Thymus (tissue), 11 donors: ENCODE measurements around the gene GPR176. TPM values are rescaled to one million over a fixed set of nuclear protein-coding genes. Genes with fewer than 3 reads are reported as not detected.

Experiments used
- DNase-seq, 9 donors: peaks; one replicate each; pipeline ENCODE4 v3.0.0-alpha.2; 2013; ENCODE audit warnings: low spot score in 9 of 9, low read depth in 6 of 9, missing footprints in 1 of 9
- H3K27ac ChIP-seq, 2 donors: one replicate each; pipeline ENCODE4 v1.5.1; 2013; ENCODE audit warnings: control low read depth in 1 of 2, low read depth in 1 of 2, low read length in 1 of 2, mild to moderate bottlenecking in 1 of 2, moderate library complexity in 1 of 2
- H3K27me3 ChIP-seq, 2 donors: one replicate each; pipeline ENCODE4 v1.5.1; 2013; ENCODE audit warnings: low read length in 1 of 2; ENCODE audit not compliant: control insufficient read depth in 2 of 2, insufficient read depth in 1 of 2
- H3K36me3 ChIP-seq, 2 donors: one replicate each; pipeline ENCODE4 v1.5.1; 2013; ENCODE audit warnings: low read length in 1 of 2, mild to moderate bottlenecking in 1 of 2, moderate library complexity in 1 of 2; ENCODE audit not compliant: control insufficient read depth in 2 of 2, insufficient read depth in 2 of 2
- H3K4me1 ChIP-seq, 2 donors: one replicate each; pipeline ENCODE4 v1.5.1; 2013; ENCODE audit warnings: low read length in 2 of 2; ENCODE audit not compliant: control insufficient read depth in 2 of 2, insufficient read depth in 2 of 2
- H3K4me3 ChIP-seq, 2 donors: one replicate each; pipeline ENCODE4 v1.5.1; 2013; ENCODE audit warnings: low read length in 2 of 2, control low read depth in 1 of 2, mild to moderate bottlenecking in 1 of 2
- H3K9me3 ChIP-seq, 2 donors: one replicate each; pipeline ENCODE4 v1.5.1; 2013; ENCODE audit warnings: low read length in 1 of 2, mild to moderate bottlenecking in 1 of 2; ENCODE audit not compliant: control insufficient read depth in 2 of 2, insufficient read depth in 1 of 2
- WGBS: extraction: QIAGEN DNeasy Blood & Tissue Kit; methylation state at CpG from one replicate; pipeline ENCODE4 v1.1.7; 2013; 5-methylcytosine and 5-hydroxymethylcytosine counted together
- polyA plus RNA-seq: library from polyadenylated mRNA; stranded (reverse); fragments of 200-250 nt; gene quantifications from one replicate; pipeline ENCODE4 v1.2.3, GENCODE V29; 2013
- total RNA-seq: library from RNA; stranded (reverse); fragments of 120-200 nt; gene quantifications from one replicate; pipeline ENCODE4 v1.2.4, GENCODE V29; 2013
- donor health status: healthy.

Gene GPR176
- total and polyA plus RNA-seq, 2 donors = 2.9 to 3.5 TPM

GRCh38 chr15:39939487-39940452 is 19.7 kb upstream of the GPR176 start:
- 76% methylated on average over 6 of the region's 6 CpGs for WGBS
- Histone ChIP-seq H3K36me3 (peaks cover 14 to 15% of the 10 kb centered on the region in 2 donors), H3K4me3 (no peak overlapping the region), H3K4me1 (peaks cover 3 to 7% of the 10 kb centered on the region in 2 donors), H3K27me3 (no peaks in the 10 kb centered on the region), H3K27ac (no peak overlapping the region), H3K9me3 (no peaks in the 10 kb centered on the region)
- DNase-seq = no peak

- Histone ChIP-seq H3K9me3 (no peaks in the 10 kb centered on the region), H3K36me3 (peaks cover 8 to 15% of the 10 kb centered on the region in 2 donors), H3K4me1 (peaks cover 7 to 12% of the 10 kb centered on the region in 2 donors), H3K27ac (no peak overlapping the region), H3K27me3 (no peaks in the 10 kb centered on the region), H3K4me3 (no peak overlapping the region)
- no peak for DNase-seq
- WGBS = 97% methylated on average over 5 of the region's 5 CpGs
Observed at GRCh38 chr15:39937696-39938095, 17.6 kb upstream of the GPR176 start.

- no peak for DNase-seq
- WGBS = 94% methylated on average over 3 of the region's 3 CpGs
- no peaks in the 10 kb centered on the region for H3K9me3 ChIP-seq
- peaks cover 6 to 15% of the 10 kb centered on the region in 2 donors for H3K36me3 ChIP-seq
- no peak overlapping the region for H3K27ac ChIP-seq
- peaks cover 7 to 12% of the 10 kb centered on the region in 2 donors for H3K4me1 ChIP-seq
- no peaks in the 10 kb centered on the region for H3K27me3 ChIP-seq
- H3K4me3 ChIP-seq = no peak overlapping the region
Observed at GRCh38 chr15:39936681-39937080, 16.6 kb upstream of the GPR176 start.

- H3K4me3 ChIP-seq = no peak overlapping the region
- no peak overlapping the region for H3K27ac ChIP-seq
- H3K9me3 ChIP-seq = no peaks in the 10 kb centered on the region
- peaks cover 6 to 14% of the 10 kb centered on the region in 2 donors for H3K36me3 ChIP-seq
- 97% methylated on average over 7 of the region's 7 CpGs for WGBS
- DNase-seq = no peak
- H3K4me1 ChIP-seq = peaks cover 7 to 12% of the 10 kb centered on the region in 2 donors
- H3K27me3 ChIP-seq = no peaks in the 10 kb centered on the region
Observed at GRCh38 chr15:39936187-39936586, 16.1 kb upstream of the GPR176 start.

GRCh38 chr15:39935241-39935640 is 15.2 kb upstream of the GPR176 start:
- H3K27me3 ChIP-seq = no peaks in the 10 kb centered on the region
- H3K9me3 ChIP-seq = no peaks in the 10 kb centered on the region
- DNase-seq = no peak
- H3K36me3 ChIP-seq = peaks cover 3 to 7% of the 10 kb centered on the region in 2 donors
- no peak overlapping the region for H3K4me3 ChIP-seq
- no peak overlapping the region for H3K27ac ChIP-seq
- H3K4me1 ChIP-seq = peaks cover 7 to 12% of the 10 kb centered on the region in 2 donors
- WGBS = 96% methylated on average over 4 of the region's 4 CpGs

GRCh38 chr15:39934397-39935071 is 14.5 kb upstream of the GPR176 start:
- WGBS = 24% methylated on average over 13 of the region's 13 CpGs
- Histone ChIP-seq H3K27me3 (no peaks in the 10 kb centered on the region), H3K4me1 (peaks cover 7 to 12% of the 10 kb centered on the region in 2 donors), H3K27ac (peak overlapping the region; percentile 62 to 76), H3K36me3 (peaks cover 0 to 3% of the 10 kb centered on the region in 2 donors), H3K4me3 (peak overlapping the region; percentile 84 to 92), H3K9me3 (no peaks in the 10 kb centered on the region)
- peak in 4 of 9 donors; percentile 15 to 59 (median 26) for DNase-seq

GRCh38 chr15:39931615-39932014 is 11.5 kb upstream of the GPR176 start:
- 83% methylated on average over 3 of the region's 3 CpGs for WGBS
- H3K4me1 ChIP-seq = peaks cover 7 to 12% of the 10 kb centered on the region in 2 donors
- H3K9me3 ChIP-seq = no peaks in the 10 kb centered on the region
- H3K27ac ChIP-seq = no peak overlapping the region
- no peak for DNase-seq
- H3K4me3 ChIP-seq = no peak overlapping the region
- no peaks in the 10 kb centered on the region for H3K36me3 ChIP-seq
- no peaks in the 10 kb centered on the region for H3K27me3 ChIP-seq

- Histone ChIP-seq H3K27me3 (no peaks in the 10 kb centered on the region), H3K9me3 (no peaks in the 10 kb centered on the region), H3K27ac (no peak overlapping the region), H3K36me3 (no peaks in the 10 kb centered on the region), H3K4me3 (no peak overlapping the region), H3K4me1 (no peaks in the 10 kb centered on the region)
- 97% methylated on average over 5 of the region's 5 CpGs for WGBS
- no peak for DNase-seq
Observed at GRCh38 chr15:39926526-39926925, 6.5 kb upstream of the GPR176 start.
